Neural progenitor cell (in vitro differentiated cells): ENCODE results near the gene TOP2B.

Source experiments
- CTCF ChIP-seq: fragments of 200-600 bp; sonication (generic); IDR thresholded peaks from 2 replicates; pipeline ENCODE4 v1.5.1; 2017; ENCODE audit warnings: antibody characterized with exemption, mild to moderate bottlenecking
- EZH2 ChIP-seq: fragments of 200-600 bp; sonication (generic); IDR thresholded peaks from 2 replicates; pipeline ENCODE4 v1.6.1; 2017; ENCODE audit warnings: antibody characterized with exemption, mild to moderate bottlenecking, moderate library complexity
- EZH2phosphoT487 ChIP-seq: fragments of 200-600 bp; sonication (generic); IDR thresholded peaks from 2 replicates; pipeline ENCODE4 v1.6.1; 2017; ENCODE audit warnings: antibody characterized with exemption

GRCh38 chr3:25571285-25571684 lies 93.4 kb downstream of the TOP2B start:
- TF ChIP-seq CTCF: no peak
- no peak for TF ChIP-seq EZH2phosphoT487
- no peak for TF ChIP-seq EZH2
